Forelimb muscle (tissue), 1 donor: ENCODE measurements around the gene ISCA2. TPM values are rescaled to one million over a fixed set of nuclear protein-coding genes. Genes with fewer than 3 reads are reported as not detected.
"Not testable (repeated sequence)": the region's sequence is repeated elsewhere in the genome, so short reads cannot be mapped to it uniquely, and the experiment has no call there.

Experiments
- DNase-seq: peaks from one replicate; pipeline ENCODE4 v3.0.0-alpha.2; 2013; ENCODE audit warnings: low read depth
- polyA plus RNA-seq: library from polyadenylated mRNA; unstranded; fragments of 120-200 nt; gene quantifications from one replicate; pipeline ENCODE4 v1.2.1, GENCODE V29; 2013; ENCODE audit not compliant: insufficient read length

Gene ISCA2
- polyA plus RNA-seq, 1 donor: 22.6 TPM

GRCh38 chr14:74528886-74529285, 35.3 kb downstream of the ISCA2 start:
- DNase-seq: no peak

GRCh38 chr14:74531006-74531405, 37.4 kb downstream of the ISCA2 start:
- no peak for DNase-seq

DNA sequence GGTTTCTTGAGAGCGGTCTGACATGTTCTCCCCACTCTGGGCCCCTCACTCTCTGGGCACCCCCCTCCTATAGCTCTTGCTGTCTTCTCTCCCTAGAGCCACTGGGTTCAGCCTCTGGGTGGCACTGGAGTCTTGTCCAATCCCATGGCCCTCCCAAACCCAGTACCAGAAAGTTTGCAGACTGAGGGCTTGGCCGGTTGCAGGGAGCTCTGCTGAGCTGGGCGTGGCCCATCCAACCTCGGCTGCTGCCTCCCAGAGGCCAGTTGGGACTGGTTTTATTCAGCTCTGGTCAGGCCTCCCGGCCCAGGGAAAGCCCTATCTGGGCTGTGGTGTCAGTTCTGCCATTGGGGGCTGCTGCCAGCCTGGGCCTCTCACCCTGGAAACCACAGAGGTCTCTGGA, 37.9 kb downstream of the ISCA2 start:
- DNase-seq: no peak

DNA sequence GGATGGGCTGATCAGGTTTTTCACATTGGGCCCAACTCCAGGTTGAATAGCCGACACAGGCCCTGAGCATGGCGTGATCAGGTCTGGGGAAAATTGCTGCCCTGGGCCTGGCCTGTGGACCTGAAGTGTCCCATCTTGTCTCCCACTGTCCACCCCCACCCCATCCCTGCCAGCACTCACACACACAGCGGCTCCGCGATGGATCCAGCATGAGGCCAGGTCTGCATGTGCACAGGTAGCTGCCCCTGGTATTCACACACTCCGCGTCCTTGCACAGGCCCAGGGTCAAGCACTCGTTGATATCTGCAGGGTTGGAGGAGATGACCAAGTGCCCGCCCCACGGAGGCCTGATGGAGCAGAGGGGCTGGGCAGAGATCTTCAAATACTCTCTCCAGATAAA, 38.7 kb downstream of the ISCA2 start:
- no peak for DNase-seq

- DNase-seq: no peak
Measured at GRCh38 chr14:74533576-74533975, 40.0 kb downstream of the ISCA2 start.

- no peak for DNase-seq
Measured at GRCh38 chr14:74535756-74536325, 42.3 kb downstream of the ISCA2 start.

DNA sequence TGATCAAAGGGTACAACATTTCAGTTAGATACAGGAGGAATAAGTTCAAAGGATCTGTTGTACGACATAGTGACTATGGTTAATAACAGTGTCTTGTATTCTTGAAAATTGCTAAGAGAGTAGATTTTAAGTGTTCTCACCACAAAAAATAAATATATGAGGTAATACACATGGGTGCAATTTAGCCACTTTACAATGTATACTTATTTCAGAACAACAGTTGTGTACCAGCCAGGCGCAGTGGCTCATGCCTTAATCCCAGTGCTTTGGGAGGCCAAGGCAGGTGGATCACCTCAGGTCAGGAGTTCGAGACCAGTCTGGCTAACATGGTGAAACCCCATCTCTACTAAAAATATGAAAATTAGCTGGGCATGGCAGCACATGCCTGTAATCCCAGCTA, 42.8 kb downstream of the ISCA2 start:
- not testable (repeated sequence) for DNase-seq

- DNase-seq: no peak
Measured at GRCh38 chr14:74538411-74539391, 45.1 kb downstream of the ISCA2 start.

GRCh38 chr14:74539503-74539902, 45.9 kb downstream of the ISCA2 start:
- no peak for DNase-seq

DNA sequence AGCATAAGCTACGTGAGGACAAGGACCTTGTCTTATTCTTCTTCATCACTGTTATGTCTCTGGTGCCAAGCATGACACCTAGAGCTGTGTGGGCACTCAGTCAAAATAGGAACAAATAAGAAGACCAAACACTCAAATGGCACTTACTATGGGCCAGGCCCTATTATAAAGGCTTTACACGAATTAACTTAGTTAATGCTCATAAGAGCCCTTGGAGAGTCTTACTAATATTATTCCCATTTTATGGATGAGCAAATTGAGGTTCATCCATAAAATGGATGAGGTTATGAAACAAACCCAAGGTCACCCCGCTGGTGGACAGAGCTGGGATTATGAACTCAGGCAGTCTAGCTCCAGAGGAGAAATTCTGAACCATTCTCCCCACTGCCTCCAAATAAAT, 47.7 kb downstream of the ISCA2 start:
- DNase-seq: no peak

GRCh38 chr14:74542056-74542685, 48.6 kb downstream of the ISCA2 start:
- no peak for DNase-seq

- DNase-seq: no peak
Measured at GRCh38 chr14:74543771-74544438, 50.3 kb downstream of the ISCA2 start.

DNA sequence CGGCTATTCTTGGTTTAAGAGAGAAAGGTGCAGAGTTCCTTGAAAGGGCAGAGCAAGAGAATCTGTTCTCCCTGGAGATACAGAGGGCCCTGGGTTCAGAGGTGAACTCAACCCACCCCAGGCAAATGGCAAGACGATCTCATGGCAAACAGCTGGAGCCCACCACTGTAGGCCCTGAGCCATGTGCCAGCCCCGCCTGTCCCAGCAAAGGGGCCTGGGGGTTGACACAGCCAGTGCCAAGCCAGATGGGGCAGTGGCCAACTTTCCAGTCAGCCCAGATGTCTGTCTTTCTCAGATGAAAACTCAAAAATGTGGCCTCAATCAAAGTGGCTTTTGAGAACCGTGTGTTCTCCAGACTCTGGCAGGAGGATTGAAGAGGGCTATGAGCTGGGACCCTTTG, 51.8 kb downstream of the ISCA2 start:
- no peak for DNase-seq

GRCh38 chr14:74546416-74546815, 52.9 kb downstream of the ISCA2 start:
- DNase-seq: no peak

Other genes with a start within 250 kb of the ISCA2 start
- 62.4 TPM for gene ABCD4, start 190.8 kb upstream of the ISCA2 start, polyA plus RNA-seq
- 0.05 TPM for gene VRTN, start 145.3 kb upstream of the ISCA2 start, polyA plus RNA-seq
- gene SYNDIG1L, start 67.6 kb upstream of the ISCA2 start, polyA plus RNA-seq: 0.05 TPM
- 77.2 TPM for gene NPC2, start 460 bp upstream of the ISCA2 start, polyA plus RNA-seq
- 7.7 TPM for gene LTBP2, start 118.5 kb downstream of the ISCA2 start, polyA plus RNA-seq
- 17.4 TPM for gene AREL1, start 219.3 kb downstream of the ISCA2 start, polyA plus RNA-seq
- 37.2 TPM for gene FCF1, start 219.4 kb downstream of the ISCA2 start, polyA plus RNA-seq